ENCODE data around the gene MEGF8.

The MEGF8 gene

DNA sequence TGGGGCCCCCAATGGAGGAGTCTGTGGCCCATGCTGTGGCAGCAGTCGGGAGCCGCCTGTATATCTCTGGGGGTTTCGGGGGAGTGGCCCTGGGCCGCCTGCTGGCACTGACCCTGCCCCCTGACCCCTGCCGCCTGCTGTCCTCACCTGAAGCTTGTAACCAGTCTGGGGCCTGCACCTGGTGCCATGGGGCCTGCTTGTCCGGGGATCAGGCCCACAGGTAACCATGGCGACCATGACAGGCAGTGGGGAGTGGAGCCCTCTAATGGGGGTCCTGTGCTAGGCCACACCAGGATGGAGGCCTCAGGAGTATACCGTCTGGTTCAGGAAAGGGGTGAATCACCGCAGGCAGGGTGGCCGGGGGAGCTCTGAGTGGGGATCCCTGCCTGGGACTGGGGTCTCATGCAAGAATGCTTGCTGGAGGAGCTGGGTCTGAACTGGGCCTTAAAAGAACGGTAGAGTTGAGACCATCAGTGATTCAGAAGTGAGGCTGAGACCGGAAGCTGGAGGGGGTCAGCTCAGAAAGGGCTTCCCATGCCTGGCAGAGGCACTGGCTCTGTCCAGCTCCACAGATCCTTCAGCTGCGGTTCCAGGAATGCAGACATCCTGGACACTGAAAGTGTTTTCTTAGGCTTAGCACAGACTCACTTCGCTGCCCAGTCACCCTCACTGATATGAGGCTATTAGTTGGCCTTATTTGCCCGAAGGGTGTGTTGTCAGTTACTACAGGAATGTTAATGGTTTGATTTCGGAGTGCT, 35.5 kb downstream of the MEGF8 start:
- H3K9ac ChIP-seq (ENCODE audit: low read depth, low read length) = no peak overlapping the region
- H3K27me3 ChIP-seq (ENCODE audit: control insufficient read depth, insufficient read depth, low read length) = no peaks in the 10 kb centered on the region
- H3K9me3 ChIP-seq (ENCODE audit: control insufficient read depth, insufficient read depth, low read length) = no peaks in the 10 kb centered on the region
- no peak overlapping the region for H3K4me3 ChIP-seq (ENCODE audit: low read depth, low read length)
- peaks cover 2% of the 10 kb centered on the region for H3K4me1 ChIP-seq (ENCODE audit: control insufficient read depth, insufficient read depth, low read length)
- H3K36me3 ChIP-seq (ENCODE audit: control insufficient read depth, insufficient read depth, low read length) = peaks cover 41% of the 10 kb centered on the region

- Histone ChIP-seq H3K36me3 (ENCODE audit: control insufficient read depth, insufficient read depth, low read length) (peaks cover 36% of the 10 kb centered on the region), H3K9me3 (ENCODE audit: control insufficient read depth, insufficient read depth, low read length) (no peaks in the 10 kb centered on the region), H3K9ac (ENCODE audit: low read depth, low read length) (no peak overlapping the region), H3K4me1 (ENCODE audit: control insufficient read depth, insufficient read depth, low read length) (peaks cover 2% of the 10 kb centered on the region), H3K27me3 (ENCODE audit: control insufficient read depth, insufficient read depth, low read length) (no peaks in the 10 kb centered on the region), H3K4me3 (ENCODE audit: low read depth, low read length) (no peak overlapping the region)
Measured at GRCh38 chr19:42361545-42361910, 36.1 kb downstream of the MEGF8 start.

- no peaks in the 10 kb centered on the region for H3K27me3 ChIP-seq (ENCODE audit: control insufficient read depth, insufficient read depth, low read length)
- no peak overlapping the region for H3K9ac ChIP-seq (ENCODE audit: low read depth, low read length)
- H3K4me3 ChIP-seq (ENCODE audit: low read depth, low read length) = no peak overlapping the region
- H3K36me3 ChIP-seq (ENCODE audit: control insufficient read depth, insufficient read depth, low read length) = peaks cover 32% of the 10 kb centered on the region
- H3K9me3 ChIP-seq (ENCODE audit: control insufficient read depth, insufficient read depth, low read length) = no peaks in the 10 kb centered on the region
- peaks cover 2% of the 10 kb centered on the region for H3K4me1 ChIP-seq (ENCODE audit: control insufficient read depth, insufficient read depth, low read length)
Measured at GRCh38 chr19:42362342-42362741, 36.9 kb downstream of the MEGF8 start.

DNA sequence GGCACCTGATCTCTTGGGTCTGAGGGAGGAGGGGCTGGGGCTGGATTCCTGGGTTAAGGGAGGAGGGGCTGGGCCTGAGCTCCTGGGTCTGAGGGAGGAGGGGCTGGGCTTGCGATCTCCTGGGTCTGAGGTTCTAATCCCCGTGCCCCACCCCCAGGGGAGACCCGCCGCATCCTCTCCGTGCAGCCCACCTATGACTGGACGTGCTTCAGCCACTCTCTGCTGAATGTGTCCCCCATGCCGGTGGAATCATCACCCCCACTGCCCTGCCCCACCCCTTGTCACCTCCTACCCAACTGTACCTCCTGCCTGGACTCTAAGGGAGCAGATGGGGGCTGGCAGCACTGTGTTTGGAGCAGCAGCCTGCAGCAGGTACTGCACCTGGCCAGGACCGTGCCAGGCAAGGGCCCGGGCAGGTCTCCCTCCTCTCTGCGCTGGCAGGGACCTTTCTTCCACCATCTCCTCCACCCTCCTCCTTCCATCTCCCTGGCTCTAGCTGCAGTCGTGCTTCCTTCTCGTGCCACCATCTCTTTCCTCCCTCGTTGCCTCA, 37.5 kb downstream of the MEGF8 start:
- no peak overlapping the region for H3K9ac ChIP-seq (ENCODE audit: low read depth, low read length)
- no peaks in the 10 kb centered on the region for H3K9me3 ChIP-seq (ENCODE audit: control insufficient read depth, insufficient read depth, low read length)
- H3K36me3 ChIP-seq (ENCODE audit: control insufficient read depth, insufficient read depth, low read length) = peaks cover 25% of the 10 kb centered on the region
- no peaks in the 10 kb centered on the region for H3K27me3 ChIP-seq (ENCODE audit: control insufficient read depth, insufficient read depth, low read length)
- H3K4me3 ChIP-seq (ENCODE audit: low read depth, low read length) = no peak overlapping the region
- H3K4me1 ChIP-seq (ENCODE audit: control insufficient read depth, insufficient read depth, low read length) = peaks cover 2% of the 10 kb centered on the region

- no peaks in the 10 kb centered on the region for H3K27me3 ChIP-seq (ENCODE audit: control insufficient read depth, insufficient read depth, low read length)
- no peaks in the 10 kb centered on the region for H3K9me3 ChIP-seq (ENCODE audit: control insufficient read depth, insufficient read depth, low read length)
- peaks cover 6% of the 10 kb centered on the region for H3K4me1 ChIP-seq (ENCODE audit: control insufficient read depth, insufficient read depth, low read length)
- H3K9ac ChIP-seq (ENCODE audit: low read depth, low read length) = no peak overlapping the region
- H3K36me3 ChIP-seq (ENCODE audit: control insufficient read depth, insufficient read depth, low read length) = peaks cover 21% of the 10 kb centered on the region
- H3K4me3 ChIP-seq (ENCODE audit: low read depth, low read length) = no peak overlapping the region
Measured at GRCh38 chr19:42363614-42364346, 38.3 kb downstream of the MEGF8 start.

DNA sequence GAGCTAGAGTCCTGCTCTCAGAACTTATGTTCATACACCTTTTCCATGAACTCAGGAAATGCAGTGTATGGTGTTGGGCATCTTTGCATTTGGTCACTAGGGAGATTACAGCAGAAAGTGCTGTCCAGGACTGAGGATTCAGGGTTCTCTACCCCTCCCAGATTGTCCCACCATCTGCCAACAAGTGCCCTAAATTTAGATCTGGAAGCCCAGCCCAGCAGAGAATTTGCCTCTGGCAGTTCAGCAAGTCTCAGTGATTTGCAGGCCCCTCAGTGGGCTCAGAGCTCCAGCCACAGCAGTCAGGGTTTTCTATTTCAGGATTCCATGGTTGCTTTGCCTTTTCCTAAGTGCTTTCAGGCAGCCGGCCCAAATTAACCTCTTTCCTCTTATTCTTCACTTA, 41.2 kb downstream of the MEGF8 start:
- no peak overlapping the region for H3K9ac ChIP-seq (ENCODE audit: low read depth, low read length)
- H3K4me1 ChIP-seq (ENCODE audit: control insufficient read depth, insufficient read depth, low read length) = peaks cover 13% of the 10 kb centered on the region
- H3K4me3 ChIP-seq (ENCODE audit: low read depth, low read length) = no peak overlapping the region

GRCh38 chr19:42367929-42368328, 42.5 kb downstream of the MEGF8 start:
- peaks cover 20% of the 10 kb centered on the region for H3K36me3 ChIP-seq (ENCODE audit: control insufficient read depth, insufficient read depth, low read length)
- no peak overlapping the region for H3K4me3 ChIP-seq (ENCODE audit: low read depth, low read length)
- H3K9ac ChIP-seq (ENCODE audit: low read depth, low read length) = no peak overlapping the region
- H3K9me3 ChIP-seq (ENCODE audit: control insufficient read depth, insufficient read depth, low read length) = no peaks in the 10 kb centered on the region
- H3K4me1 ChIP-seq (ENCODE audit: control insufficient read depth, insufficient read depth, low read length) = peaks cover 12% of the 10 kb centered on the region
- H3K27me3 ChIP-seq (ENCODE audit: control insufficient read depth, insufficient read depth, low read length) = no peaks in the 10 kb centered on the region

More for the DNA sequence above, 41.2 kb downstream of the MEGF8 start:
- H3K27me3 ChIP-seq (ENCODE audit: control insufficient read depth, insufficient read depth, low read length) = no peaks in the 10 kb centered on the region
- H3K9me3 ChIP-seq (ENCODE audit: control insufficient read depth, insufficient read depth, low read length) = no peaks in the 10 kb centered on the region
- H3K36me3 ChIP-seq (ENCODE audit: control insufficient read depth, insufficient read depth, low read length) = peaks cover 26% of the 10 kb centered on the region

DNA sequence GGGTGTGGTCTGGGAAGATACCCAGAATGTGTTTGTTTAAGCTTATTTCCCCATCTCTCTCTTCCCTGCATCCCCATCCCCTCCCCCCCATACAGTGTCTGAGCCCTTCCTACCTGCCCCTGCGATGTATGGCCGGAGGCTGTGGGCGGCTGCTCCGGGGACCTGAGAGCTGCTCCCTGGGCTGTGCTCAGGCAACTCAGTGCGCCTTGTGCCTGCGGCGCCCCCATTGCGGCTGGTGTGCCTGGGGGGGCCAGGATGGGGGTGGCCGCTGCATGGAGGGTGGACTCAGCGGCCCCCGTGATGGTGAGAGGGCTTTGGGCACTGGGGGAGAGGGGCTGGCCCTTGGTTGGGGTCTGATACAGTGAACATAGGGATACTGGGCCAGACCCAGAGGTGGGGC, 42.9 kb downstream of the MEGF8 start:
- Histone ChIP-seq H3K36me3 (ENCODE audit: control insufficient read depth, insufficient read depth, low read length) (peaks cover 16% of the 10 kb centered on the region), H3K27me3 (ENCODE audit: control insufficient read depth, insufficient read depth, low read length) (no peaks in the 10 kb centered on the region), H3K9ac (ENCODE audit: low read depth, low read length) (no peak overlapping the region), H3K4me3 (ENCODE audit: low read depth, low read length) (no peak overlapping the region), H3K4me1 (ENCODE audit: control insufficient read depth, insufficient read depth, low read length) (peaks cover 11% of the 10 kb centered on the region), H3K9me3 (ENCODE audit: control insufficient read depth, insufficient read depth, low read length) (no peaks in the 10 kb centered on the region)

DNA sequence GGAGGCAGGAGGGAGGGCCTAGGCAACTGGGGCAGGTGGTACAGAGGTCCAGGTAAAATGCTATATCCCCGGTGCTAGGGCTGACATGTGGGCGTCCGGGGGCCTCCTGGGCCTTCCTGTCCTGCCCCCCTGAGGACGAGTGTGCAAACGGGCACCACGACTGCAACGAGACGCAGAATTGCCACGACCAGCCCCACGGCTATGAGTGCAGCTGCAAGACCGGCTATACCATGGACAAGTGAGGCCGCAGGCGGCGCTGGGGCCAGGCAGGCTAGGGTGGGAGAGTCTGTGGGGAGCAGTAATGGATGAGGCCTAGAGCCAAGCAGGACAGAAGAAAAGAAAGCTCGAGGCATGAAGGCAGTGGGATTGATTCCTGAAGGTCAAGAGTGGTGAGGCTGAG, 43.3 kb downstream of the MEGF8 start:
- H3K36me3 ChIP-seq (ENCODE audit: control insufficient read depth, insufficient read depth, low read length) = peaks cover 12% of the 10 kb centered on the region
- H3K9me3 ChIP-seq (ENCODE audit: control insufficient read depth, insufficient read depth, low read length) = no peaks in the 10 kb centered on the region
- H3K4me1 ChIP-seq (ENCODE audit: control insufficient read depth, insufficient read depth, low read length) = peaks cover 11% of the 10 kb centered on the region
- H3K27me3 ChIP-seq (ENCODE audit: control insufficient read depth, insufficient read depth, low read length) = no peaks in the 10 kb centered on the region
- no peak overlapping the region for H3K4me3 ChIP-seq (ENCODE audit: low read depth, low read length)
- no peak overlapping the region for H3K9ac ChIP-seq (ENCODE audit: low read depth, low read length)

DNA sequence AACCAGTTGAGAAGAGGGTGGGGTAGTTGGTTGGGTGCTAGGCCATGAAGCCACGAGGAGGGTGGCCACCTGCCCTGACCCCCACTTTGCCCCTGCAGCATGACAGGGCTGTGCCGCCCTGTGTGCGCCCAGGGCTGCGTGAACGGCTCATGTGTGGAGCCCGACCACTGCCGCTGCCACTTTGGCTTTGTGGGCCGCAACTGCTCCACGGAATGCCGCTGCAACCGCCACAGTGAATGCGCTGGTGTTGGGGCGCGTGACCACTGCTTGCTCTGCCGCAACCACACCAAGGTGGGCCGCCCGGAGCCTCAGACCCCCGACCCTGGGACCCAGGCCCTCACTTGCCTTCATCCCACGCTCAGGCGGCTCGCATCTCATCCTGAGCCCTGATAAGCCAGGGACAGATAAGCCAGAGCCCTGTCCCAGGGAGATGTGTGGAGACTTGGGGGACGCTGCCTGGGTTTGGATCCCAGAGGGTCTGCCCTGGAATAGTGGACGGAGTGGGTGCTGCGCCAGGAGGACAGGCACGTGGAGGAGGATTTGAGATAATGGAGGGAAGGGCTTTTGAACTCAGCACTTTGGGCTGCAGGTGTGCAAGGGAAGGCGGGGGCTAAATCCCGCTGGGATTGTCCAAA, 44.1 kb downstream of the MEGF8 start:
- peak overlapping the region; percentile 22 for H3K4me3 ChIP-seq (ENCODE audit: low read depth, low read length)
- H3K9me3 ChIP-seq (ENCODE audit: control insufficient read depth, insufficient read depth, low read length) = no peaks in the 10 kb centered on the region
- H3K4me1 ChIP-seq (ENCODE audit: control insufficient read depth, insufficient read depth, low read length) = peaks cover 11% of the 10 kb centered on the region
- no peaks in the 10 kb centered on the region for H3K27me3 ChIP-seq (ENCODE audit: control insufficient read depth, insufficient read depth, low read length)
- H3K9ac ChIP-seq (ENCODE audit: low read depth, low read length) = peak overlapping the region; percentile 3
- H3K36me3 ChIP-seq (ENCODE audit: control insufficient read depth, insufficient read depth, low read length) = peaks cover 5% of the 10 kb centered on the region

GRCh38 chr19:42370068-42370520, 44.7 kb downstream of the MEGF8 start:
- Histone ChIP-seq H3K4me1 (ENCODE audit: control insufficient read depth, insufficient read depth, low read length) (peaks cover 11% of the 10 kb centered on the region), H3K9ac (ENCODE audit: low read depth, low read length) (no peak overlapping the region), H3K36me3 (ENCODE audit: control insufficient read depth, insufficient read depth, low read length) (peaks cover 9% of the 10 kb centered on the region), H3K4me3 (ENCODE audit: low read depth, low read length) (peak overlapping the region; percentile 22), H3K9me3 (ENCODE audit: control insufficient read depth, insufficient read depth, low read length) (no peaks in the 10 kb centered on the region), H3K27me3 (ENCODE audit: control insufficient read depth, insufficient read depth, low read length) (no peaks in the 10 kb centered on the region)

Data from iPS-15b (cell line).